Vagina (tissue), 2 donors: ENCODE data around the gene PACRG. TPM values are rescaled to one million over a fixed set of nuclear protein-coding genes. Genes with fewer than 3 reads are reported as not detected.

Experiments
- DNase-seq, 2 donors: peaks; one replicate each; pipeline ENCODE4 v3.0.0-alpha.2; 2017; ENCODE audit errors: extremely low spot score in 2 of 2
- H3K27ac ChIP-seq: fragments of 200-600 bp; sonication (generic); one replicate; pipeline ENCODE4 v1.5.1; 2019
- H3K27me3 ChIP-seq: fragments of 200-600 bp; sonication (generic); one replicate; pipeline ENCODE4 v1.5.1; 2019
- H3K36me3 ChIP-seq, 2 donors: fragments of 200-600 bp; sonication (generic); one replicate each; pipeline ENCODE4 v1.5.1; 2017 to 2019
- H3K4me1 ChIP-seq: fragments of 200-600 bp; sonication (generic); one replicate; pipeline ENCODE4 v1.5.1; 2019
- H3K4me3 ChIP-seq, 2 donors: fragments of 200-600 bp; sonication (generic); 1 replicate in 1 of 2; 2 replicates in 1 of 2; pipeline ENCODE4 v1.5.1; 2016 to 2019
- H3K9me3 ChIP-seq: fragments of 200-600 bp; sonication (generic); one replicate; pipeline ENCODE4 v1.5.1; 2019
- CTCF ChIP-seq, 3 experiments: fragments of 450-650 bp in 2 of 3; fragments of 200-600 bp in 1 of 3; sonication (generic) in 1 of 3; IDR thresholded peaks; one replicate each; pipeline ENCODE4 v1.5.1; 2017 to 2019; ENCODE audit warnings: antibody characterized with exemption in 3 of 3, mild to moderate bottlenecking in 2 of 3, moderate library complexity in 2 of 3
- POLR2A ChIP-seq, 2 donors: fragments of 450-650 bp; IDR thresholded peaks; one replicate each; pipeline ENCODE4 v1.6.1; 2017; ENCODE audit warnings: antibody characterized with exemption in 2 of 2, mild to moderate bottlenecking in 2 of 2, moderate library complexity in 2 of 2
- POLR2AphosphoS5 ChIP-seq, 2 donors: sonication (generic); formaldehyde crosslinking; IDR thresholded peaks; one replicate each; pipeline ENCODE4 v1.9.0; 2017; ENCODE audit warnings: antibody characterized with exemption in 2 of 2, mild to moderate bottlenecking in 2 of 2, low read depth in 1 of 2; ENCODE audit not compliant: insufficient read depth in 1 of 2
- intact Hi-C: fragments of 100-400 bp; cut with DNase I; formaldehyde crosslinking; loops from one replicate; pipeline ENCODE4 v1.15.1; 2023
- total RNA-seq: library from RNA; depleted of rRNA; stranded (reverse); fragments of >200 nt; gene quantifications from one replicate; pipeline ENCODE4 v1.2.3, GENCODE V29; 2016

Gene PACRG
- total RNA-seq, 1 donor from 2014 or later: not detected

GRCh38 chr6:163179061-163179460, 451.3 kb downstream of the PACRG start:
- H3K9me3 ChIP-seq: no peaks in the 10 kb centered on the region
- no peaks in the 10 kb centered on the region for H3K36me3 ChIP-seq
- H3K4me3 ChIP-seq: no peak overlapping the region
- H3K27ac ChIP-seq: no peak overlapping the region
- peaks cover 6% of the 10 kb centered on the region for H3K4me1 ChIP-seq
- no peaks in the 10 kb centered on the region for H3K27me3 ChIP-seq
- TF ChIP-seq CTCF (IDR thresholded peaks at IDR 0.05) (no peak), POLR2A (IDR thresholded peaks at IDR 0.05) (no peak), POLR2AphosphoS5 (IDR thresholded peaks at IDR 0.05; ENCODE audit: insufficient read depth in 1 of 2, low read depth in 1 of 2) (no peak)
- intact Hi-C loops: no loop called here
- DNase-seq: no peak

- no peak for TF ChIP-seq POLR2AphosphoS5 (IDR thresholded peaks at IDR 0.05; ENCODE audit: insufficient read depth in 1 of 2, low read depth in 1 of 2)
- no peak for TF ChIP-seq POLR2A (IDR thresholded peaks at IDR 0.05)
- TF ChIP-seq CTCF (IDR thresholded peaks at IDR 0.05): no peak
- Histone ChIP-seq H3K27me3 (no peaks in the 10 kb centered on the region), H3K9me3 (no peaks in the 10 kb centered on the region), H3K4me1 (peaks cover 6% of the 10 kb centered on the region), H3K36me3 (no peaks in the 10 kb centered on the region), H3K27ac (no peak overlapping the region), H3K4me3 (no peak overlapping the region)
- intact Hi-C loops: no loop called here
- DNase-seq: no peak
These were observed 451.9 kb downstream of the PACRG start for GRCh38 chr6:163179721-163180120.

GRCh38 chr6:163180874-163181541, 453.2 kb downstream of the PACRG start:
- intact Hi-C loops: no loop called here

GRCh38 chr6:163181666-163182180, 453.9 kb downstream of the PACRG start:
- H3K36me3 ChIP-seq: no peaks in the 10 kb centered on the region
- TF ChIP-seq POLR2A (IDR thresholded peaks at IDR 0.05): no peak
- no peak for TF ChIP-seq CTCF (IDR thresholded peaks at IDR 0.05)
- TF ChIP-seq POLR2AphosphoS5 (IDR thresholded peaks at IDR 0.05; ENCODE audit: insufficient read depth in 1 of 2, low read depth in 1 of 2): no peak
- H3K4me3 ChIP-seq: no peak overlapping the region
- no peaks in the 10 kb centered on the region for H3K9me3 ChIP-seq
- intact Hi-C loops: no loop called here
- H3K27me3 ChIP-seq: no peaks in the 10 kb centered on the region
- DNase-seq: no peak
- H3K4me1 ChIP-seq: peaks cover 6% of the 10 kb centered on the region
- no peak overlapping the region for H3K27ac ChIP-seq

More at GRCh38 chr6:163180874-163181541, 453.2 kb downstream of the PACRG start:
- Histone ChIP-seq H3K36me3 (no peaks in the 10 kb centered on the region), H3K4me1 (peaks cover 6% of the 10 kb centered on the region), H3K27ac (no peak overlapping the region), H3K27me3 (no peaks in the 10 kb centered on the region), H3K4me3 (no peak overlapping the region), H3K9me3 (no peaks in the 10 kb centered on the region)
- no peak for DNase-seq
- peak in 2 of 3 experiments; percentile 11 to 43 for TF ChIP-seq CTCF (IDR thresholded peaks at IDR 0.05)
- no peak for TF ChIP-seq POLR2AphosphoS5 (IDR thresholded peaks at IDR 0.05; ENCODE audit: insufficient read depth in 1 of 2, low read depth in 1 of 2)
- no peak for TF ChIP-seq POLR2A (IDR thresholded peaks at IDR 0.05)

- Histone ChIP-seq H3K4me3 (no peak overlapping the region), H3K9me3 (no peaks in the 10 kb centered on the region), H3K36me3 (no peaks in the 10 kb centered on the region), H3K27ac (no peak overlapping the region), H3K4me1 (peaks cover 6% of the 10 kb centered on the region), H3K27me3 (no peaks in the 10 kb centered on the region)
- TF ChIP-seq POLR2AphosphoS5 (IDR thresholded peaks at IDR 0.05; ENCODE audit: insufficient read depth in 1 of 2, low read depth in 1 of 2): no peak
- TF ChIP-seq POLR2A (IDR thresholded peaks at IDR 0.05): no peak
- DNase-seq: no peak
- intact Hi-C loops: no loop called here
These were observed 454.9 kb downstream of the PACRG start for GRCh38 chr6:163182696-163183095.
